Measurements from ENCODE around the gene FCN2.
"Not testable (repeated sequence)": the region's sequence is repeated elsewhere in the genome, so short reads cannot be mapped to it uniquely, and the experiment has no call there.

Gene FCN2

GRCh38 chr9:134847138-134847537 lies 33.5 kb upstream of the FCN2 start:
- in situ Hi-C loops (cut with MboI; ENCODE audit: low sequenced_read_pairs), result no loop called here

- in situ Hi-C loops (cut with MboI; ENCODE audit: low sequenced_read_pairs), result no loop called here
Measured at GRCh38 chr9:134847752-134848432, 32.7 kb upstream of the FCN2 start.

- in situ Hi-C loops (cut with MboI; ENCODE audit: low sequenced_read_pairs), result no loop called here
Measured at GRCh38 chr9:134848504-134848903, 32.1 kb upstream of the FCN2 start.

GRCh38 chr9:134850611-134851010 lies 30.0 kb upstream of the FCN2 start:
- in situ Hi-C loops (cut with MboI; ENCODE audit: low sequenced_read_pairs), result no loop called here

GRCh38 chr9:134851020-134851419 lies 29.6 kb upstream of the FCN2 start:
- in situ Hi-C loops (cut with MboI; ENCODE audit: low sequenced_read_pairs), result no loop called here

- in situ Hi-C loops (cut with MboI; ENCODE audit: low sequenced_read_pairs), result no loop called here
Measured at GRCh38 chr9:134852906-134853654, 27.5 kb upstream of the FCN2 start.

- in situ Hi-C loops (cut with MboI; ENCODE audit: low sequenced_read_pairs), result no loop called here
Measured at GRCh38 chr9:134853893-134854292, 26.7 kb upstream of the FCN2 start.

GRCh38 chr9:134854541-134854981 lies 26.0 kb upstream of the FCN2 start:
- in situ Hi-C loops (cut with MboI; ENCODE audit: low sequenced_read_pairs), result no loop called here

- in situ Hi-C loops (cut with MboI; ENCODE audit: low sequenced_read_pairs), result no loop called here
Measured at GRCh38 chr9:134855231-134855899, 25.2 kb upstream of the FCN2 start.

GRCh38 chr9:134855900-134856377 lies 24.7 kb upstream of the FCN2 start:
- in situ Hi-C loops (cut with MboI; ENCODE audit: low sequenced_read_pairs), result no loop called here

- in situ Hi-C loops (cut with MboI; ENCODE audit: low sequenced_read_pairs), result not testable (repeated sequence)
Measured at GRCh38 chr9:134857451-134857850, 23.2 kb upstream of the FCN2 start.

- in situ Hi-C loops (cut with MboI; ENCODE audit: low sequenced_read_pairs), result no loop called here
Measured at GRCh38 chr9:134858051-134858841, 22.4 kb upstream of the FCN2 start.

GRCh38 chr9:134860510-134860909 lies 20.1 kb upstream of the FCN2 start:
- in situ Hi-C loops (cut with MboI; ENCODE audit: low sequenced_read_pairs), result no loop called here

- in situ Hi-C loops (cut with MboI; ENCODE audit: low sequenced_read_pairs), result no loop called here
Measured at GRCh38 chr9:134861595-134862334, 18.8 kb upstream of the FCN2 start.

- in situ Hi-C loops (cut with MboI; ENCODE audit: low sequenced_read_pairs), result no loop called here
Measured at GRCh38 chr9:134863306-134863902, 17.2 kb upstream of the FCN2 start.

GRCh38 chr9:134863941-134864820 lies 16.4 kb upstream of the FCN2 start:
- in situ Hi-C loops (cut with MboI; ENCODE audit: low sequenced_read_pairs), result no loop called here

- in situ Hi-C loops (cut with MboI; ENCODE audit: low sequenced_read_pairs), result no loop called here
Measured at GRCh38 chr9:134864821-134865190, 15.8 kb upstream of the FCN2 start.

GRCh38 chr9:134867917-134868750 lies 12.5 kb upstream of the FCN2 start:
- in situ Hi-C loops (cut with MboI; ENCODE audit: low sequenced_read_pairs), result no loop called here
